Esophagus muscularis mucosa (tissue), 4 donors: Measurements from ENCODE around the gene DGCR8. TPM values are rescaled to one million over a fixed set of nuclear protein-coding genes. Genes with fewer than 3 reads are reported as not detected.
A peak's percentile ranks its signal among the peaks of the same experiment; 100 is the strongest.

Experiments used
- DNase-seq: peaks from one replicate; pipeline ENCODE4 v3.0.0-alpha.2; 2017; ENCODE audit errors: extremely low spot score
- H3K27ac ChIP-seq, 4 donors: fragments of 200-600 bp; sonication (generic); replicated peaks in 1 of 4; 1 replicate in 3 of 4; 2 replicates in 1 of 4; pipeline ENCODE4 v1.5.1; 2016 to 2019; ENCODE audit warnings: mild to moderate bottlenecking in 1 of 4
- H3K27me3 ChIP-seq, 4 donors: fragments of 200-600 bp; sonication (generic); one replicate each; pipeline versions ENCODE4 v1.5.1 to v1.6.0; 2016 to 2019
- H3K36me3 ChIP-seq, 4 donors: fragments of 200-600 bp; sonication (generic); one replicate each; pipeline ENCODE4 v1.5.1; 2016 to 2019
- H3K4me1 ChIP-seq, 4 donors: fragments of 200-600 bp; sonication (generic); one replicate each; pipeline ENCODE4 v1.5.1; 2016 to 2019
- H3K4me3 ChIP-seq, 4 donors: fragments of 200-600 bp; sonication (generic); 1 replicate in 2 of 4; 2 replicates in 2 of 4; pipeline ENCODE4 v1.5.1; 2016 to 2019; ENCODE audit warnings: mild to moderate bottlenecking in 4 of 4, moderate library complexity in 1 of 4
- H3K9me3 ChIP-seq, 4 donors: fragments of 200-600 bp; sonication (generic); 1 replicate in 3 of 4; 2 replicates in 1 of 4; pipeline ENCODE4 v1.5.1; 2016 to 2019
- CTCF ChIP-seq, 3 experiments: fragments of 200-600 bp in 2 of 3; fragments of 450-650 bp in 1 of 3; sonication (generic) in 2 of 3; IDR thresholded peaks; one replicate each; pipeline ENCODE4 v1.5.1; 2017 to 2019; ENCODE audit warnings: antibody characterized with exemption in 3 of 3, mild to moderate bottlenecking in 2 of 3, moderate library complexity in 1 of 3
- EP300 ChIP-seq: sonication (generic); formaldehyde crosslinking; IDR thresholded peaks from one replicate; pipeline ENCODE4 v1.6.1; 2017; ENCODE audit warnings: antibody characterized with exemption
- POLR2A ChIP-seq: fragments of 450-650 bp; IDR thresholded peaks from one replicate; pipeline ENCODE4 v1.6.1; 2017; ENCODE audit warnings: antibody characterized with exemption, moderate library complexity, mild to moderate bottlenecking, low read depth
- POLR2AphosphoS5 ChIP-seq, 2 donors: sonication (generic); formaldehyde crosslinking; IDR thresholded peaks; one replicate each; pipeline ENCODE4 v1.6.1; 2017; ENCODE audit warnings: antibody characterized with exemption in 2 of 2
- WGBS: methylation state at CpG from one replicate; pipeline ENCODE4 v1.1.5; 2018; 5-methylcytosine and 5-hydroxymethylcytosine counted together
- intact Hi-C: fragments of 100-400 bp; cut with DNase I; formaldehyde crosslinking; loops from one replicate; pipeline ENCODE4 v1.15.1; 2023
- total RNA-seq, 4 donors: library from RNA; depleted of rRNA; stranded (reverse); fragments of >200 nt; gene quantifications; one replicate each; pipeline versions ENCODE4 v1.1.0 to v1.2.1, GENCODE V29; 2016

DGCR8 gene
- total RNA-seq, 4 donors from 2014 or later: 16.9 to 26.6 (median 19.6) TPM

DNA sequence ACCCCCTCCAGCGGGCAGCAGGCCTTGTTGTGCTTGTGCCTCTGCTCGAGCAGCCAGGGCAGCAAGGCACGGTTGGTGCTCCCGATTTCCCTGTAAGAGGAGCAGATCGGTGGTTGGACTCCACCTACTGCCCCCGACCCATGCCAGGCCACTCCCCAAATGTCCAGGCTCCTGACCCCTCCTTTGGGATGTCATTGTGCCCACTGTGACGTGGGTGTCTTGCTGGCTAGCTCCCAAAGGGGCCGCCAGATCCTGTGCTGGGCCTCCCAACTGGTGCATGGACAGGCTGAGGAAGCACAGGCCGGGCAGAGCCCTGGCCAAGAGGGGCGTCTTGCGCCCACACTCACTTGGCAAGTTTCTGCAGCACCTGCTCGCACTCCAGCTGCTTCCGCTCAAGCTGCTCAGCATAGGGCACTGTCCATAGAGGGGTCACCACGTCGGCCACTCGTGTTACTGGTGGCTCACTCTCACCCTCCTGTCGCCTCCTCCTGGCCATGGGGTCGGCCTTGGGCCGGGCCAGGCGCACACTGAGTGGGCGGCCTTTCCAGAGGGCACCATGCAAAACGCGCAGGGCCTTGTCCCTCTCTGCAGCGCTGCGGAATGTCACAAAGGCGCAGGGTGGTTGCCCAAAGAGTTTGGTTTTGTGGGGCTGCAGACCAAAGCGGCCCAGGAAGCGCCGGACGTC, 35.8 kb downstream of the DGCR8 start, which contains the start of gene RANBP1:
RANBP1 (plus strand) TSS at position 414 of the 685 bp plus-strand sequence; CDS start at position 495, 81 bp downstream.
- DNase-seq: no peak
- peaks cover 30 to 73% (median 70%) of the 10 kb centered on the region in 4 donors for H3K36me3 ChIP-seq
- H3K9me3 ChIP-seq: no peaks in the 10 kb centered on the region
- H3K4me1 ChIP-seq: peaks cover 35 to 57% (median 47%) of the 10 kb centered on the region in 4 donors
- H3K27ac ChIP-seq: peak within 1 kb of the TSS; percentile 85 to 91 (median 88)
- intact Hi-C loops: no loop called here
- H3K4me3 ChIP-seq: peak within 1 kb of the TSS; percentile 80 to 91 (median 86)
- WGBS: 70% methylated on average over 26 of the region's 30 CpGs
- TF ChIP-seq CTCF (IDR thresholded peaks at IDR 0.05): no peak
- TF ChIP-seq POLR2A: no peak
- no peak for TF ChIP-seq EP300
- TF ChIP-seq POLR2AphosphoS5 (IDR thresholded peaks at IDR 0.05): no peak
- no peaks in the 10 kb centered on the region for H3K27me3 ChIP-seq

DNA sequence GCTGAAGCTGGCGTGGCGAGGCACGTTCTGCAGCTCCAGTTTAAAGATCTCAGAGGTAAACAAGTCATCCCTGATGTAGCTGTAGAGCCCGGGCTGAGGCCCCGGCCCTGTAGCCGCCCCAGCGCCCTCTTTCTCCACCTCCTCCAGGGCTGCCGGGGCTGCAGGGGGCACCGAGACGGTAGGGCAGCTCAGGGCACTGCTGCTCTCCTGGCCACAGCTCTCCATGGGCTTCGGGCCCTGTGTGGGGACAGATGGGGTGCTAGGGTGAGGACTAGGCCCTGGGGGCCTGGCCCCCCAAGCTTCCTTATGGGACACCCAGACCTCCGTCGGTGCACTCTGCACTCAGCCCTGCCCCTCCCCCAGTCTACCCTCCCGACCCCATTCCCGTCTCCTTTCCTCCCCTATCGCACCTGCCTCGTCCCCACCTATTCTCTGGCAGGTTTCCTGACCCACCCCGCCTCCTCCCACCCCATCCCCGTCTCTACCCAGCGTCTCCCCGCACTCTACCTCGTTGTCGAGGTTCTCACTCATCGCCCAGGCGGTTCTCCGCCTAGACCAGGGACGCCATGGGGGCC, 36.4 kb downstream of the DGCR8 start:
- WGBS: 8% methylated on average over 20 of the region's 27 CpGs
- peak overlapping the region; percentile 80 to 91 (median 86) for H3K4me3 ChIP-seq
- peaks cover 35 to 64% (median 51%) of the 10 kb centered on the region in 4 donors for H3K4me1 ChIP-seq
- H3K27me3 ChIP-seq: no peaks in the 10 kb centered on the region
- TF ChIP-seq POLR2AphosphoS5 (IDR thresholded peaks at IDR 0.05): no peak
- TF ChIP-seq CTCF (IDR thresholded peaks at IDR 0.05): no peak
- TF ChIP-seq EP300: no peak
- no peak for TF ChIP-seq POLR2A
- no peak for DNase-seq
- peaks cover 32 to 73% (median 69%) of the 10 kb centered on the region in 4 donors for H3K36me3 ChIP-seq
- intact Hi-C loops: no loop called here
- H3K27ac ChIP-seq: peak overlapping the region; percentile 85 to 91 (median 88)
- H3K9me3 ChIP-seq: no peaks in the 10 kb centered on the region

DNA sequence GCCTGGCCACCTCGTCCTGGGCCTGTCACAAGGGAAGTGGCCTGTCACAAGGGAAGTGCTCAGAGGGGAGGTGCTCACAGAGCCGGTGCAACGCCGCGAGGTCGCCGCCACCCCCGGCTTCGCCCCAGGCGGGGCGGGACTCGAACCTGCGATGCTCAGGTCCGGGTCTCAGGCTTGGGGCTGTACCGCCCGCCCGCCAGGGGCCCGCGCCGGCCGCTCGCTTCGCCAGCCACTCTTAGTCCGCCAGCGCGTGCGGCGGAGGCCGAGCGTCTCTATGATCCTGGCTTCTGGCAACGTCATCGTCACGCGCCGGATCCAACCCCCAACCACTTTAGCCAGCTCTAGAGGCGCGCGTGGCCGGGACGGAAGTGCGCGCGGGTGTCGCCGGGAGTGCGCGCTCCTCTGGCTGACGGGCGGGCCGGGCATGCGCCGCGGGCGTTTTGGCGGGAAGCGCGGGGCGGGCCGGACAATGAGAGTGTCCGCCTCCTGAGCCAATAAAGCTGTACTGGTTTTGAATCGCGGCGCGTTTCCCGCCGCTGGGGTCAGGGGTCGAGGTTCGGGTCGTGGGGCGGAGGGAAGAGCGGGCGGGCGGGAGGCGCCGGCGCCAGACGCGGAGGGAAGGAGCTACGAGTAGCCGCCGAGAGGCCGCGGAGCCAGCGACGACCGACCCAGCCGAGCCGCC, 37.1 kb downstream of the DGCR8 start, which contains the start of gene TRMT2A:
TRMT2A (minus strand) TSS at position 276 of the 682 bp plus-strand sequence. CDS start 320 bp downstream, outside the sequence.
- peaks cover 28 to 73% (median 66%) of the 10 kb centered on the region in 4 donors for H3K36me3 ChIP-seq
- 0% methylated on average over 6 of the region's 88 CpGs for WGBS
- DNase-seq: peak; percentile 100
- no peaks in the 10 kb centered on the region for H3K9me3 ChIP-seq
- H3K27ac ChIP-seq: peak within 1 kb of the TSS; percentile 85 to 91 (median 88)
- H3K4me3 ChIP-seq: peak within 1 kb of the TSS; percentile 80 to 91 (median 86)
- H3K27me3 ChIP-seq: no peaks in the 10 kb centered on the region
- H3K4me1 ChIP-seq: peaks cover 32 to 70% (median 54%) of the 10 kb centered on the region in 4 donors
- intact Hi-C loops: no loop called here
- TF ChIP-seq CTCF (IDR thresholded peaks at IDR 0.05) (peak in 2 of 3 experiments; percentile 7 to 26), EP300 (no peak), POLR2AphosphoS5 (IDR thresholded peaks at IDR 0.05) (peak; percentile 84 to 95), POLR2A (peak; percentile 30)

- Histone ChIP-seq H3K4me3 (peak overlapping the region; percentile 80 to 91 (median 86)), H3K9me3 (no peaks in the 10 kb centered on the region), H3K27me3 (no peaks in the 10 kb centered on the region), H3K36me3 (peaks cover 31 to 73% (median 64%) of the 10 kb centered on the region in 4 donors), H3K4me1 (peaks cover 29 to 75% (median 56%) of the 10 kb centered on the region in 4 donors), H3K27ac (peak overlapping the region; percentile 85 to 91 (median 88))
- DNase-seq: no peak
- TF ChIP-seq EP300 (no peak), POLR2AphosphoS5 (IDR thresholded peaks at IDR 0.05) (no peak), CTCF (IDR thresholded peaks at IDR 0.05) (no peak), POLR2A (no peak)
- 1% methylated on average over 28 of the region's 66 CpGs for WGBS
- intact Hi-C loops: no loop called here
These were observed 37.7 kb downstream of the DGCR8 start for GRCh38 chr22:20117633-20118299.
